Vagina (tissue), 2 donors: ENCODE data around the gene GLS2. TPM values are rescaled to one million over a fixed set of nuclear protein-coding genes. Genes with fewer than 3 reads are reported as not detected.

Experiments
- DNase-seq, 2 donors: peaks; one replicate each; pipeline ENCODE4 v3.0.0-alpha.2; 2017; ENCODE audit errors: extremely low spot score in 2 of 2
- H3K27ac ChIP-seq: fragments of 200-600 bp; sonication (generic); one replicate; pipeline ENCODE4 v1.5.1; 2019
- H3K27me3 ChIP-seq: fragments of 200-600 bp; sonication (generic); one replicate; pipeline ENCODE4 v1.5.1; 2019
- H3K36me3 ChIP-seq, 2 donors: fragments of 200-600 bp; sonication (generic); one replicate each; pipeline ENCODE4 v1.5.1; 2017 to 2019
- H3K4me1 ChIP-seq: fragments of 200-600 bp; sonication (generic); one replicate; pipeline ENCODE4 v1.5.1; 2019
- H3K4me3 ChIP-seq, 2 donors: fragments of 200-600 bp; sonication (generic); 1 replicate in 1 of 2; 2 replicates in 1 of 2; pipeline ENCODE4 v1.5.1; 2016 to 2019
- H3K9me3 ChIP-seq: fragments of 200-600 bp; sonication (generic); one replicate; pipeline ENCODE4 v1.5.1; 2019
- CTCF ChIP-seq, 3 experiments: fragments of 450-650 bp in 2 of 3; fragments of 200-600 bp in 1 of 3; sonication (generic) in 1 of 3; IDR thresholded peaks; one replicate each; pipeline ENCODE4 v1.5.1; 2017 to 2019; ENCODE audit warnings: antibody characterized with exemption in 3 of 3, mild to moderate bottlenecking in 2 of 3, moderate library complexity in 2 of 3
- POLR2A ChIP-seq, 2 donors: fragments of 450-650 bp; IDR thresholded peaks; one replicate each; pipeline ENCODE4 v1.6.1; 2017; ENCODE audit warnings: antibody characterized with exemption in 2 of 2, mild to moderate bottlenecking in 2 of 2, moderate library complexity in 2 of 2
- POLR2AphosphoS5 ChIP-seq, 2 donors: sonication (generic); formaldehyde crosslinking; IDR thresholded peaks; one replicate each; pipeline ENCODE4 v1.9.0; 2017; ENCODE audit warnings: antibody characterized with exemption in 2 of 2, mild to moderate bottlenecking in 2 of 2, low read depth in 1 of 2; ENCODE audit not compliant: insufficient read depth in 1 of 2
- intact Hi-C: fragments of 100-400 bp; cut with DNase I; formaldehyde crosslinking; loops from one replicate; pipeline ENCODE4 v1.15.1; 2023
- total RNA-seq: library from RNA; depleted of rRNA; stranded (reverse); fragments of >200 nt; gene quantifications from one replicate; pipeline ENCODE4 v1.2.3, GENCODE V29; 2016

GLS2 gene
- 5.2 TPM for total RNA-seq

GRCh38 chr12:56488041-56488955, at the start of gene GLS2:
Gene GLS2 (minus strand): TSS chr12:56488161. CDS start chr12:56488118, 43 bp downstream.
- H3K36me3 ChIP-seq = no peaks in the 10 kb centered on the region
- TF ChIP-seq POLR2A (IDR thresholded peaks at IDR 0.05) = no peak
- no peak for TF ChIP-seq CTCF (IDR thresholded peaks at IDR 0.05)
- TF ChIP-seq POLR2AphosphoS5 (IDR thresholded peaks at IDR 0.05; ENCODE audit: insufficient read depth in 1 of 2, low read depth in 1 of 2) = peak in 1 of 2 donors; percentile 38
- intact Hi-C loops = no loop called here
- DNase-seq = no peak
- H3K4me3 ChIP-seq = peak within 1 kb of the TSS; percentile 59 to 68
- peak within 1 kb of the TSS; percentile 12 for H3K27ac ChIP-seq
- H3K4me1 ChIP-seq = peaks cover 19% of the 10 kb centered on the region
- no peaks in the 10 kb centered on the region for H3K9me3 ChIP-seq
- H3K27me3 ChIP-seq = no peaks in the 10 kb centered on the region

GRCh38 chr12:56537546-56537945, 49.6 kb upstream of the GLS2 start:
- TF ChIP-seq POLR2AphosphoS5 (IDR thresholded peaks at IDR 0.05; ENCODE audit: insufficient read depth in 1 of 2, low read depth in 1 of 2) (no peak), CTCF (IDR thresholded peaks at IDR 0.05) (no peak), POLR2A (IDR thresholded peaks at IDR 0.05) (no peak)
- Histone ChIP-seq H3K9me3 (no peaks in the 10 kb centered on the region), H3K4me3 (no peak overlapping the region), H3K27me3 (no peaks in the 10 kb centered on the region), H3K4me1 (peaks cover 26% of the 10 kb centered on the region), H3K36me3 (no peaks in the 10 kb centered on the region), H3K27ac (no peak overlapping the region)
- intact Hi-C loops = no loop called here
- DNase-seq = no peak

GRCh38 chr12:56530390-56531055, 42.6 kb upstream of the GLS2 start:
- Histone ChIP-seq H3K27ac (peak overlapping the region; percentile 62), H3K9me3 (no peaks in the 10 kb centered on the region), H3K4me3 (no peak overlapping the region), H3K4me1 (peaks cover 50% of the 10 kb centered on the region), H3K36me3 (no peaks in the 10 kb centered on the region), H3K27me3 (no peaks in the 10 kb centered on the region)
- DNase-seq = no peak
- no peak for TF ChIP-seq CTCF (IDR thresholded peaks at IDR 0.05)
- TF ChIP-seq POLR2A (IDR thresholded peaks at IDR 0.05) = no peak
- no peak for TF ChIP-seq POLR2AphosphoS5 (IDR thresholded peaks at IDR 0.05; ENCODE audit: insufficient read depth in 1 of 2, low read depth in 1 of 2)
- intact Hi-C loops = no loop called here

- Histone ChIP-seq H3K4me3 (no peak overlapping the region), H3K4me1 (peaks cover 59% of the 10 kb centered on the region), H3K27me3 (no peaks in the 10 kb centered on the region), H3K36me3 (no peaks in the 10 kb centered on the region), H3K9me3 (no peaks in the 10 kb centered on the region), H3K27ac (peak overlapping the region; percentile 62)
- intact Hi-C loops = no loop called here
- TF ChIP-seq CTCF (IDR thresholded peaks at IDR 0.05) = no peak
- no peak for TF ChIP-seq POLR2AphosphoS5 (IDR thresholded peaks at IDR 0.05; ENCODE audit: insufficient read depth in 1 of 2, low read depth in 1 of 2)
- TF ChIP-seq POLR2A (IDR thresholded peaks at IDR 0.05) = no peak
- no peak for DNase-seq
These were observed 41.7 kb upstream of the GLS2 start for GRCh38 chr12:56529656-56530055.
